ENCODE results near the gene ETF1.

GRCh38 chr5:138573223-138573622, 30.2 kb upstream of the ETF1 start:
- TF ChIP-seq CTCF (IDR thresholded peaks at IDR 0.05) = no peak
- no peak for TF ChIP-seq POLR2AphosphoS5 (IDR thresholded peaks at IDR 0.05)

Measured in breast epithelium (tissue), 3 donors.